Vagina (tissue), 2 donors: ENCODE measurements around the gene MXD3. TPM values are rescaled to one million over a fixed set of nuclear protein-coding genes. Genes with fewer than 3 reads are reported as not detected.

Source experiments
- DNase-seq, 2 donors: peaks; one replicate each; pipeline ENCODE4 v3.0.0-alpha.2; 2017; ENCODE audit errors: extremely low spot score in 2 of 2
- H3K27ac ChIP-seq: fragments of 200-600 bp; sonication (generic); one replicate; pipeline ENCODE4 v1.5.1; 2019
- H3K27me3 ChIP-seq: fragments of 200-600 bp; sonication (generic); one replicate; pipeline ENCODE4 v1.5.1; 2019
- H3K36me3 ChIP-seq, 2 donors: fragments of 200-600 bp; sonication (generic); one replicate each; pipeline ENCODE4 v1.5.1; 2017 to 2019
- H3K4me1 ChIP-seq: fragments of 200-600 bp; sonication (generic); one replicate; pipeline ENCODE4 v1.5.1; 2019
- H3K4me3 ChIP-seq, 2 donors: fragments of 200-600 bp; sonication (generic); 1 replicate in 1 of 2; 2 replicates in 1 of 2; pipeline ENCODE4 v1.5.1; 2016 to 2019
- H3K9me3 ChIP-seq: fragments of 200-600 bp; sonication (generic); one replicate; pipeline ENCODE4 v1.5.1; 2019
- POLR2A ChIP-seq, 2 donors: fragments of 450-650 bp; IDR thresholded peaks; one replicate each; pipeline ENCODE4 v1.6.1; 2017; ENCODE audit warnings: antibody characterized with exemption in 2 of 2, mild to moderate bottlenecking in 2 of 2, moderate library complexity in 2 of 2
- POLR2AphosphoS5 ChIP-seq, 2 donors: sonication (generic); formaldehyde crosslinking; IDR thresholded peaks; one replicate each; pipeline ENCODE4 v1.9.0; 2017; ENCODE audit warnings: antibody characterized with exemption in 2 of 2, mild to moderate bottlenecking in 2 of 2, low read depth in 1 of 2; ENCODE audit not compliant: insufficient read depth in 1 of 2
- intact Hi-C: fragments of 100-400 bp; cut with DNase I; formaldehyde crosslinking; loops from one replicate; pipeline ENCODE4 v1.15.1; 2023
- total RNA-seq: library from RNA; depleted of rRNA; stranded (reverse); fragments of >200 nt; gene quantifications from one replicate; pipeline ENCODE4 v1.2.3, GENCODE V29; 2016
- TF ChIP-seq, protein P1 (sequence below), 3 experiments: fragments of 450-650 bp in 2 of 3; fragments of 200-600 bp in 1 of 3; sonication (generic) in 1 of 3; IDR thresholded peaks; one replicate each; pipeline ENCODE4 v1.5.1; 2017 to 2019; ENCODE audit warnings: antibody characterized with exemption in 3 of 3, mild to moderate bottlenecking in 2 of 3, moderate library complexity in 2 of 3

MXD3 gene
- total RNA-seq, 1 donor from 2014 or later, result 5.4 TPM

DNA sequence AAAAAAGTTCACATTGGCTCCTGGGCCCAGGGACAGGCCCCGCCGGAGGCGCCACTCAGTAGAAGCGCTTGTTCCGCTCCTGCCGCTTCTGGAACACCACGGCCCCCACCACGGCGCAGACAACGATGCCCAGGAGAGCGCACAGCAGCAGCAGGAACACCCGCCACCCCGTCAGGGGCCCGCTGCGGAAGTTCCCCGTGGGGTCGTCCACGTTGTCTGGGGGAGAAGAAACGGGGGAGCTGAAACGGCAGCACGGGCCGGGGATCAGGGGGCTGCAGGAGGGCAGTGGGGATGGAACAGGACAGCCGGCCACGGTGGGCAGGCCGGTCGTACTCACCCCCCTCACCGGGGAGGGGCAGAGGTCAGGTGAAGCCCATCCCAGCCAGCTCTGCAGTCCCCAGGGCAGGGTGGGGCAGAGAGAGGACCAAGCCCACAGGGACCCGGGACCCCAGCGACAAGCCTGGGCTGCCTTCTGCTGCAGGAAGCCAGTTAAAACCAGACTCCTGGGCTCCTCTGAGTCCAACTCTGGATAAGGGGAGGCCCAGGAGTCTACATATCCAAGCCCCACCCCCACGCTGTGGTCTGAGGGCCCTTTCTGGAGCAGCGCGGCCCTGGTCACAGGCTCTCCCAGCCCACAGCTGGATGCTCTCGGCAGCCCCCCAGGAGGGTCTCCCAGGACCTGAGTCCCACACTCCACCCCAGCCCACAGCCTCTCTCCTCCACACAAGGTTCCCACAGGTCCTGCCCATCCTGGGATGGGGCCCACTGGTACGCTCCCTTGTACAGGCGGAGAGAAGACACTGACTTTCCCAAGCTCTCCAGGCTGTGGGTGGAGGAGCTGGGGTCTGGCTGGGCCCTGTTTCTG, 20.6 kb upstream of the MXD3 start:
- no peaks in the 10 kb centered on the region for H3K9me3 ChIP-seq
- TF ChIP-seq, protein P1, sequence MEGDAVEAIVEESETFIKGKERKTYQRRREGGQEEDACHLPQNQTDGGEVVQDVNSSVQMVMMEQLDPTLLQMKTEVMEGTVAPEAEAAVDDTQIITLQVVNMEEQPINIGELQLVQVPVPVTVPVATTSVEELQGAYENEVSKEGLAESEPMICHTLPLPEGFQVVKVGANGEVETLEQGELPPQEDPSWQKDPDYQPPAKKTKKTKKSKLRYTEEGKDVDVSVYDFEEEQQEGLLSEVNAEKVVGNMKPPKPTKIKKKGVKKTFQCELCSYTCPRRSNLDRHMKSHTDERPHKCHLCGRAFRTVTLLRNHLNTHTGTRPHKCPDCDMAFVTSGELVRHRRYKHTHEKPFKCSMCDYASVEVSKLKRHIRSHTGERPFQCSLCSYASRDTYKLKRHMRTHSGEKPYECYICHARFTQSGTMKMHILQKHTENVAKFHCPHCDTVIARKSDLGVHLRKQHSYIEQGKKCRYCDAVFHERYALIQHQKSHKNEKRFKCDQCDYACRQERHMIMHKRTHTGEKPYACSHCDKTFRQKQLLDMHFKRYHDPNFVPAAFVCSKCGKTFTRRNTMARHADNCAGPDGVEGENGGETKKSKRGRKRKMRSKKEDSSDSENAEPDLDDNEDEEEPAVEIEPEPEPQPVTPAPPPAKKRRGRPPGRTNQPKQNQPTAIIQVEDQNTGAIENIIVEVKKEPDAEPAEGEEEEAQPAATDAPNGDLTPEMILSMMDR (IDR thresholded peaks at IDR 0.05), result no peak
- TF ChIP-seq POLR2AphosphoS5 (IDR thresholded peaks at IDR 0.05; ENCODE audit: insufficient read depth in 1 of 2, low read depth in 1 of 2), result no peak
- TF ChIP-seq POLR2A (IDR thresholded peaks at IDR 0.05), result no peak
- H3K4me1 ChIP-seq, result peaks cover 5% of the 10 kb centered on the region
- no peak overlapping the region for H3K4me3 ChIP-seq
- no peaks in the 10 kb centered on the region for H3K27me3 ChIP-seq
- peaks cover 6 to 72% of the 10 kb centered on the region in 2 donors for H3K36me3 ChIP-seq
- no peak for DNase-seq
- no peak overlapping the region for H3K27ac ChIP-seq
- intact Hi-C loops, result no loop called here

DNA sequence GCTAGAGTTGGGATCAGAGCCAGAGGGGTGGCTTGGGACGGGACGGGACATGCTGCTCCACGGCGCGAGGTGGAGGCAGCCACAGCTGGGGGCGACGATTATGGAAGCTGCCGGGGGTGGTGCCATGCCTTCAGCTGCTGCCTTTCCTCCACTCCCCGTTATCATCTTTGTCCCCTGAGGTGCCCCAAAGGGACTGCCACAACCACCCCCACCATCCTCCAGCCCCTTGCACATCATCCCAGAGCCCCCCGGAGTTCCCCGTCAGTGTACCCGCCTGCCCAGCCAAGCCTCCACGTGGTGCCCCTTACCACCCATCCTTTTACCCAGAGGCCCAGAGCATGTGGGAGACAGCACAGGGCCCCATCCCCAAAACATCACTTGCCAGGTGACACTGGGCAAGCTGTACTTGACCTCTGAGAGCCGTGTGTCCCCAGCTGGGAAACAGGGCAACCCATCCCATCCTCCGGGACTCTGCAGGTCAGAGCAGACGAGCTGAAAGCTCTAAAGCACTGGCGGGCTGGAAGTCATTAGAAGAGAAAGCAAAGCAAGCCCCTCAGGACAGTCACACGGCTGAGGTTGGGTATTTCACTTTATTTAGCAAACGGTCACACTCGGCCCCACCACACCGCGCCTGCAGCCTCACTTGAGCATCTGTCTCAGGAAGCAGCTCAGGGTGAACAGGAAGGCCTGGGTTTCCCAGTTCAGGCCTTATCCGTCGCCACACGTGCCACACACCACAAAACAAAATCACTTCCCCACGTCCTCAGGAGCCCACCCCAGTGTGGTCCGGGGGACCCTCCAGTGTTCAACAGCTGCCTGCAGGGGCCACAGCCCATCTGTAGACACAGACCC, 19.5 kb upstream of the MXD3 start:
- TF ChIP-seq POLR2AphosphoS5 (IDR thresholded peaks at IDR 0.05; ENCODE audit: insufficient read depth in 1 of 2, low read depth in 1 of 2) (no peak), POLR2A (IDR thresholded peaks at IDR 0.05) (no peak)
- TF ChIP-seq, protein P1 (IDR thresholded peaks at IDR 0.05), result no peak
- Histone ChIP-seq H3K4me3 (no peak overlapping the region), H3K9me3 (no peaks in the 10 kb centered on the region), H3K36me3 (peaks cover 6 to 61% of the 10 kb centered on the region in 2 donors), H3K4me1 (peaks cover 5% of the 10 kb centered on the region), H3K27ac (no peak overlapping the region), H3K27me3 (no peaks in the 10 kb centered on the region)
- intact Hi-C loops, result no loop called here
- DNase-seq, result no peak

GRCh38 chr5:177329883-177330282, 18.2 kb upstream of the MXD3 start:
- intact Hi-C loops, result no loop called here
- Histone ChIP-seq H3K27ac (no peak overlapping the region), H3K4me3 (no peak overlapping the region), H3K9me3 (no peaks in the 10 kb centered on the region), H3K4me1 (peaks cover 5% of the 10 kb centered on the region), H3K36me3 (peaks cover under 1 to 50% of the 10 kb centered on the region in 2 donors), H3K27me3 (no peaks in the 10 kb centered on the region)
- TF ChIP-seq POLR2A (IDR thresholded peaks at IDR 0.05), result no peak
- TF ChIP-seq, protein P1 (IDR thresholded peaks at IDR 0.05), result no peak
- no peak for TF ChIP-seq POLR2AphosphoS5 (IDR thresholded peaks at IDR 0.05; ENCODE audit: insufficient read depth in 1 of 2, low read depth in 1 of 2)
- no peak for DNase-seq

DNA sequence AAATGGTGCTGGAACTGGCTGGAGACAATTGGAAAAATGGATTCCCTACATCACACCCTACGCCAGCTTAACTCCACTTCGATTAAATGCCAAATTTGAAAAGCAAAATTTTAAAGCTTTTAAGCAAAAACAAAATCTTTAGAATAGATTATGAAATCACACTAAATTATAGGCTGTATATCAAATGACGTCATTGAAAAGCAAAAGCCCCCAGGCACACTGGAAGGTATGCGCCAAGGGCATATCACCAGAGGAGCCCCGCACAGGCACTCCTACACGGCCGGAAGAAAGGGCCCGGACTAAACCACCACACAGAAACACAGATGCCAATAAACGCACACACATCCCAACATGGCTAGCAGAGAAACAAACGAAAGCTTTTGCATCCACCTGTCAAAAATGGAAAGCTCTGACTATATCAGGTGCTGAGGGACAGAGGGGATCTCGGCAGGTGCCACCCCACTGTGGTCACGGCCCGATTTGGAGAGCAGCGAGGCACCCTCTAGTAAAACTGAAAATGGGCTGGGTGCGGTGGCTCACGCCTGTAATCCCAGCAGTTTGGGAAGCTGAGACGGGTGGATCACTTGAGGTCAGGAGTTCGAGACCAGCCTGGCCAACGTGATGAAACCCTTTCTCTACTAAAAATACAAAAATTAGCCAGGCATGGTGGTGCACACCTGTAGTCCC, 17.0 kb upstream of the MXD3 start:
- TF ChIP-seq, protein P1 (IDR thresholded peaks at IDR 0.05), result no peak
- TF ChIP-seq POLR2AphosphoS5 (IDR thresholded peaks at IDR 0.05; ENCODE audit: insufficient read depth in 1 of 2, low read depth in 1 of 2) (no peak), POLR2A (IDR thresholded peaks at IDR 0.05) (no peak)
- DNase-seq, result no peak
- H3K9me3 ChIP-seq, result no peaks in the 10 kb centered on the region
- H3K36me3 ChIP-seq, result peaks cover 0 to 38% of the 10 kb centered on the region in 2 donors
- no peaks in the 10 kb centered on the region for H3K27me3 ChIP-seq
- intact Hi-C loops, result no loop called here
- peaks cover 5% of the 10 kb centered on the region for H3K4me1 ChIP-seq
- no peak overlapping the region for H3K4me3 ChIP-seq
- H3K27ac ChIP-seq, result no peak overlapping the region
